GM18498 (cell line): ENCODE measurements around the gene FOXC2.

Source experiments
- ATAC-seq: cut with Tn5 transposase; IDR thresholded peaks from one replicate; pipeline ENCODE4 v1.9.1; 2021; ENCODE audit warnings: mild to moderate bottlenecking, moderate library complexity; ENCODE audit not compliant: unreplicated experiment

The FOXC2 gene

DNA sequence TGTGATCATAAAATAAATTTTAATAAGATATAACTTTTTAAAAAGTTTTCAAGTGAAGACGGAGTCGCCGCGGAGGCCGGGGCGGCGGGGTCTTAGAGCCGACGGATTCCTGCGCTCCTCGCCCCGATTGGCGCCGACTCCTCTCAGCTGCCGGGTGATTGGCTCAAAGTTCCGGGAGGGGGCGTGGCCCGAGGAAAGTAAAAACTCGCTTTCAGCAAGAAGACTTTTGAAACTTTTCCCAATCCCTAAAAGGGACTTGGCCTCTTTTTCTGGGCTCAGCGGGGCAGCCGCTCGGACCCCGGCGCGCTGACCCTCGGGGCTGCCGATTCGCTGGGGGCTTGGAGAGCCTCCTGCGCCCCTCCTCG lies at the start of gene FOXC2:
FOXC2 (plus strand) TSS at position 229 of the 365 bp plus-strand sequence. CDS start 507 bp downstream, outside the sequence.
- no peak for ATAC-seq

- no peak for ATAC-seq
Observed at GRCh38 chr16:86517033-86517432, 49.6 kb upstream of the FOXC2 start.

DNA sequence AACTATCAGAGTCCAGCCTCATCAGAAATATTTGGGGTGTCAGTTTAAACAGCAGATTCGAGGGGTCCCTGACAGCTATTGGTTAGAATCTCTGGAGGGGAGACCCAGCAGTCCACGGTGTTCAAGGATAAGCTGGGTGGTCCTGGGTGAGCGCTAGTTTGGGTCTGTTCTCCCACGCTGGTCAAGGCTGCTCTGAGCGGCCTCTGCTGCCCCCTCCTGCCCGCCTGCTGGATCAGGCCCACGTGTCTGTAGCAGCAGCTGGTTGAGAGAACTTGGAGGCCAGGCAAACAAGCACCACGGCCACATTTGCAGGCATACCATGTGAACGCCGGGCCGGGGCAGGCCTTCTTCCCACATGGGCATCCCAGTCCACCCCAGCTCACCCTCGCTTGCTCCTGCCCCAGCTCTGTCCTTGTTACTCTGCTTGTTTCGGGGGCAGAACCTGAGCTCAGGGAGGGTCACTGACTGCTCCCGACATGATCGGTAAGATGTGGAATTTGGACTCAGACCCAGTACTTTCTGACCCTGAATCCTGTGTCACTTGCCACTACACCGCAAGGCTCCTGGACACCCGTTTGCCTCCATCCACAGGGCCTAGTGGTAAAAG lies 48.9 kb upstream of the FOXC2 start:
- no peak for ATAC-seq

GRCh38 chr16:86519007-86519648 lies 47.5 kb upstream of the FOXC2 start:
- no peak for ATAC-seq

- no peak for ATAC-seq
Observed at GRCh38 chr16:86519649-86520316, 46.8 kb upstream of the FOXC2 start.

DNA sequence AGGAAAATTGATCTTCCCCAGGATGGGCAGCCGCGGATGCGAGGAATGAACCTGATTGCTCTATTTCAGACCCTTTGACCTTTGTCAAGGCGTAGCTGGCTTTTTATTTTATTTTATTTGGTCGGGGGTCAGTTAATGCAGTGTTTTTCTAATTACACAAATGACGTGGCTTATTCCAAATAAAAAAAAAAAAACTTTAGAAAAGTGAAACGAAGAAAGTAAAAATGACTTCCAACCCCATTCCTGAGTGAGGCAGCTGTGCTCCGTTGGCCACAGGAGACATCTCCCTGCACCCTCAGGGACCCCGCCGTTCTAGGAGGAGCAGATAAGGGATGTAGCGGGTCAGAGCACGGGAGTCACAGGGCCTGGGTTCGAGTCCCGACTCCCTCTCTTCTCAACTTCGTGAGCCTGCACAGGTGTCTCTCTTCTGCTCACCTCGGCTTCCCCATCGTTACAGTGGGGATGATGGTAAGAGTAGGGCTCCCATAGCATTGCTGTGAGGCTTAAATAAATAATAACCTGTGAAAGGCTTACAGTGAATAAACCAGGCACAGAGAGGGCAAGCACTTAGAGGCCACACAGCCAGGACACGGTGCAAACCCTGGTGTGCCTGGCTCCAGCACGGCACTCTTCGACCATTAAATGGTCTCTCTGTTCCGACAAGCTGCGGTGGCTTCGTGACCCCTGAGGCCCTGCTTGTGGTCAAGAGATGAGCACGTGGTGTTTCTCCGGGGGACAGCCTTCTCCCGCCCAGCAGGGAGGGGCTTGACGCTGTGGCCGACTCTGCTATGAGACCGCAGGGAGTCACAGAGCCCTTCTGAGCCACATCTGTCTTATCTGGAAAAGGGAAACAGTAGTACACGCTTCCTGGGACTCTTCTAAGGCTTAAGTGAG lies 46.1 kb upstream of the FOXC2 start:
- no peak for ATAC-seq

GRCh38 chr16:86521236-86522197 lies 45.1 kb upstream of the FOXC2 start:
- no peak for ATAC-seq

GRCh38 chr16:86522634-86523033 lies 44.0 kb upstream of the FOXC2 start:
- ATAC-seq, result no peak

DNA sequence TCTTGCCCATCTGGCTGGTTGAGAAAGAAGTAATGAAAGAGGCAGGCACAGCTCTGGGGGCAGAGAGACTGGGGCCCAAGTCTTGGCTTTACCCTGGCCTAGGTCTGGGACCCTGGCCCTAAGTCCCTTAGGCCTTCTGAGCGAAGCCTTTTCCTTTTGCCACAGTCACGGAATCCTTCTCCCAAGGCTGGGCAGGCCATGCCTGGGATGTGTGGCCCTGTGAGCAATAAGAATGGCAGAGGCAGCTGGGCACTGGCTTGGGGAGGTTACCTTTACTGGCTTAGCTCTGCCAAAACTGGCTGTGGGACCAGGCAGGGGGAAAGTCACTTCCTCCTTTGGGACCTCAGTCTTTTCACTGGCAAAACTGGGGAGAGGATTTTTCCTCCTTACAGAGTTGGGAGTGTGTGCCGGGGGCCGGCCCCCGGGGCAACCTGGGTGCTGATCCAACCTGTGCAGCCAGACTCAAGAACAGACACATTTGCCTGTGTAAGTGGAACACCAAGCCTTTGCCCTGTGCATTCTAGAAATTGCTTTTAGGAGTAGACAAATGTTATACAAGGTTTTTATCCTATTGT lies 43.4 kb upstream of the FOXC2 start:
- ATAC-seq, result no peak

GRCh38 chr16:86524029-86524428 lies 42.6 kb upstream of the FOXC2 start:
- ATAC-seq, result no peak

GRCh38 chr16:86525696-86526095 lies 40.9 kb upstream of the FOXC2 start:
- no peak for ATAC-seq

DNA sequence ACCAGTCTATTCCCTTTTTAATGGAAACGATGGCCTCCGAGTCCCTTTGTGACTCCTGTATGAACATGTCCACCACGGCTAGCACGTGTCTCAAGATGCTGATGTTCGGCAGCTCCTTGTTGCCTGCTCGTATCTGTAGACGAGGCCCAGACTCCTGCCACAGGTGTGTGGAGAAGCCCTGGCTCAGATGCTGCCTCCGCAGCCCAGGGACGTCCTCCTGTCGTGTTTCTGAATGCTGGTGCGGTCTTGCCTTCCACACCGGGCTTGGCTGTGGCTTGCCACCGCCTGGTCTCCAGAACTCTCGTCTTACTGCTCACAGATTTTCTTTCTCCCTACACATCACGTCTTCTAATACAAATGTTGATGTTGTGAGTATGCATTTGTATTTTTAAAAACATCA lies 39.3 kb upstream of the FOXC2 start:
- no peak for ATAC-seq

GRCh38 chr16:86528061-86528929 lies 38.3 kb upstream of the FOXC2 start:
- no peak for ATAC-seq

DNA sequence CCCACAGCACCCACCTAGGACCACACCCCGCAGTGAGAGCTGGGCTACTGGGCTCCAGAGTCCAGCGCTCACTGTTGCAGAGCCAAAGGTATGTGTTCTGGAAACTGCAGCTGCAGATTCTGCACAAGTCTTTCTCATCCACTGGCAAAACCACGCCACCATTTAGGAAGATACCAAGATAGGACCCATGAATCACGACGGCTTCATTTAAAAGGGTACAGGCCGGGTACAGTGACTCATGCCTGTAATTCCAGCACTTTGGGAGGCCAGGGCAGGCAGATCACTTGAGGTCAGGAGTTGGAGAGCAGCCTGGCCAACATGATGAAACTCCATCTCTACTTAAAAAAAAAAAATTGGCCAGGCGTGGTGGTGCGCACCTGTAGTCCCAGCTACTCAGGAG lies 37.5 kb upstream of the FOXC2 start:
- ATAC-seq, result no peak

- no peak for ATAC-seq
Observed at GRCh38 chr16:86530251-86531190, 36.1 kb upstream of the FOXC2 start.

DNA sequence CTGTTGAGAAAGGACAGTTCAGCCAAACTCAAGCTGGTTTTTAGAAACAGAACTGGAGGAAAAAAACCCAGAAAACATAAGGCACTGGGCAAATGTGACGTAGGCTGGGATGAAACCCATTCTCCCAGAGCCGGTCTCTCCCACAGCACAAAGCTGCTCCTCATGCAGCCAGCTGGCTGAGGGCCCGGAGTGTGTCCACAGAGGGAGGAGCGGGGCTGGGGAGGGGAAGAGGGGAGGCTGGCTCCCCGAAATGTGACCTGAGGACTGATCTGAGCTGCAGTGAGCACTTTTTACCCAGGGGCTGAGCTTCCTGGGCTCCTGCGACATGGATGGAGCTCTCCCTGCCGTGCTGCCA lies 35.5 kb upstream of the FOXC2 start:
- no peak for ATAC-seq

DNA sequence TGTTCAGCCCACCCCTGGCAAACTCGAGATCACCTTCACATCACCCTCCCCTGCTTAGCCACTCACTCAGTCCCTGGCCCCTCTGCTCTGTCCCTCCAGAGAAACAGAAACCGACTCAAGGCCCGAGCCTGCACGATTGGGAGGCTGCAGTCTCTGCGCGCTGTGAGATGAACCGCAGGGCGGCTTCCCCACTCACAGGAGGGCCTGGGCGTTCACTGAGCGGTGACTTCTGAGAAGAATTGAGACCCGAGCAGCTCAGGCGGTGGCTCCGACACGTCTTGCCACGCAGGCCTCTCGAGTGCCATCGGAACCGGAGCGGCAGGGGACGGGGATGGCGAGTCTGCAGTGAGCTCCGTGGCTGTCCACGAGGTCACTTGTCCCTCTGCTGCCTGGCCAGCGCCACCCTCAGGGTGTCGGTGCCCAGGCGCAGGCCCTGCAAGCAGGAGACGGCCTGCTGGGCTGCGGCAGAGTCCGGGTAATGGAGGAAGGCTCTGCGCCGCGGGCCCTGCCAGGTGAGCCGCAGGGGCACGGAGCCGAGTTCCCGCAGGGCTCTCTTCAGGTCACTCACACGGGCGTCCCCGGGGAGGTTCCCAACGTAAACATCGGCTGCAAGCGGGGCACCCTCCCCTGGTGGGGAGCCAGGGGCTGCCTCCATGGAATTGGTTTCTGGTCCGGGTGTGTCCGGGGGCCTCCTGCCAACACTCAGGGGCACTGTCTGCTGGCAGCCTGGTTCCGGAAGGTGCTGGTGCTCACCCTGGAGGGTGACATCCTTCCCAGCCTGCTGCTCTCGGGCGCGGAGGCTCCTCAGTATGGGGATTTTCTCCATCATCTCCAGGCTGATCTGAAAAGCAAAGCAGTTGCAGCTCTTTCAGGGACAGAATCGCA lies 34.7 kb upstream of the FOXC2 start:
- no peak for ATAC-seq
